Measurements from ENCODE around the gene OR4B1.
"Not testable (repeated sequence)": the region's sequence is repeated elsewhere in the genome, so short reads cannot be mapped to it uniquely, and the experiment has no call there.

The OR4B1 gene, protein sequence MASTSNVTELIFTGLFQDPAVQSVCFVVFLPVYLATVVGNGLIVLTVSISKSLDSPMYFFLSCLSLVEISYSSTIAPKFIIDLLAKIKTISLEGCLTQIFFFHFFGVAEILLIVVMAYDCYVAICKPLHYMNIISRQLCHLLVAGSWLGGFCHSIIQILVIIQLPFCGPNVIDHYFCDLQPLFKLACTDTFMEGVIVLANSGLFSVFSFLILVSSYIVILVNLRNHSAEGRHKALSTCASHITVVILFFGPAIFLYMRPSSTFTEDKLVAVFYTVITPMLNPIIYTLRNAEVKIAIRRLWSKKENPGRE

DNA sequence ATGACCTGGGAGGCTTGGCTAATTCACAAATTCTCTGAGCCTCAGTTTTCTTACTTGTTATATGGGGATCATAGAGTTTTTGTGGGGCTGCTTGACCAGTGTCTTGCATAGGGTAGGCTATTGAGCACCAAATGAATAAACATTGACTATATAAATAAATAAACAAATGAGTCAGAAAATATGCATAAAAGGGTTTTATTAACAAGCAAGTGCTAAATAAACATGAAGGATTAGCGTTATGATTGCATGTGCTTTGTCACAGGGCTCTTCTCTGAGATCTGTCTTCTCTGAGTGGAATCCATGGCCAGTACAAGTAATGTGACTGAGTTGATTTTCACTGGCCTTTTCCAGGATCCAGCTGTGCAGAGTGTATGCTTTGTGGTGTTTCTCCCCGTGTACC lies at the start of gene OR4B1:
TSS of gene OR4B1 (plus strand) at position 301 of the 400 bp plus-strand sequence. CDS start at position 301, 0 bp downstream.
- no peak for DNase-seq

DNA sequence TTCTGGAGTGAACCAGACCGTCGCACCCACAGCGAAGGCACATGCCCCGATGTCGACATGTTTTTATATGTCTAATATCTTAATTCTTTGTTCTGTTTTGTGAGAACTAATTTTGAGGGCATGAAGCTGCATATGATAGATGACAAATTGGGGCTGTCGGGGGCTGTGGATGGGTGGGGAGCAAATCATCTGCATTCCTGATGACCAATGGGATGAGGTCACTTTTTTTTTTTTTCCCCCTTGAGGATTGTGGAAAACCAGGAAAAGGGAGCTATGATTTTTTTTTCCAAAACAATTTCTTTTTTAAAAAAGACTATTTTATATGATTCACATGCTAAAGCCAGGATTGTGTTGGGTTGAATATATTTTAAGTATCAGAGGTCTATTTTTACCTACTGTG lies 49.2 kb upstream of the OR4B1 start:
- DNase-seq = no peak

DNA sequence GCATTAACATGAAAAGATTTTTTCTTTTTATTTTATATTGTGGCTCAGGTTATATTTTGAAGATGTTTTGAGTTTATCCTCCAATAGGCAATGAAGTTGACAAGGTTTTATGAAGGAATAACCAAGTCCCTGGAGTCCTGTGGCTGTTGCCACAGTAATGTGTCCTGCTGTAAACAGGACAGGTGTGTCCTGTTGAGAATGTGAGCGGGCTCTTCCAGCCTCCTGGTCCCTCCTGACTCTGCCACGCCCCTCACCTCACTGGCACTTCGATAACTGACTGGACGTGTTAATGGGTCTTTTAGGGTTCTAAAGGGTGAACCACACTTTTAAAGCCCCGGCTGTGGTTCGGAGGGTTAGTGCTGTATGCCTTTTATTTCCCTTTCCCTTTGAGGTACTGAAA lies 47.8 kb upstream of the OR4B1 start:
- DNase-seq = no peak

DNA sequence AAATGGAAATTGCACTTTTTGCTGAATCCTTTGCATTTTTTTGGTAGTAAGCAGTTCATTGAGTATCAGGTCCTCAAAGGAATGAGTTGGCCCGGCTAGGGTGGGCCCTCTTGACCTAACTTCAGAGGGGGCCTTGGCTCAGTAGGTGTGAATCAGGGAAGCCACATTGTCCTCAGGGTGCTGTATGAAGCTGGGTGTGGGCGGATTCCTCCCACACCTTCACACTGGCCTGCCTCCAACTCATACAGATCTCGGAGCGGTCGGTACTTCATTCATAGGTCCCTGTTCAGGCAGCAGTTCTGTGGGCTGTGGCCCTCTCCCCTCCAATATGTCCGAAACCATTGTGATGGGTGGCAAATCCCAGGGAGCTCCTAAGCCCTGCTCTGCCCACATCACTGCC lies 47.4 kb upstream of the OR4B1 start:
- DNase-seq = no peak

GRCh38 chr11:48169717-48170116 lies 46.9 kb upstream of the OR4B1 start:
- no peak for DNase-seq

- DNase-seq = no peak
Observed at GRCh38 chr11:48170241-48171233, 46.1 kb upstream of the OR4B1 start.

- peak; percentile 60 for DNase-seq
Observed at GRCh38 chr11:48172818-48173609, 43.6 kb upstream of the OR4B1 start.

- DNase-seq = no peak
Observed at GRCh38 chr11:48177661-48178060, 38.9 kb upstream of the OR4B1 start.

DNA sequence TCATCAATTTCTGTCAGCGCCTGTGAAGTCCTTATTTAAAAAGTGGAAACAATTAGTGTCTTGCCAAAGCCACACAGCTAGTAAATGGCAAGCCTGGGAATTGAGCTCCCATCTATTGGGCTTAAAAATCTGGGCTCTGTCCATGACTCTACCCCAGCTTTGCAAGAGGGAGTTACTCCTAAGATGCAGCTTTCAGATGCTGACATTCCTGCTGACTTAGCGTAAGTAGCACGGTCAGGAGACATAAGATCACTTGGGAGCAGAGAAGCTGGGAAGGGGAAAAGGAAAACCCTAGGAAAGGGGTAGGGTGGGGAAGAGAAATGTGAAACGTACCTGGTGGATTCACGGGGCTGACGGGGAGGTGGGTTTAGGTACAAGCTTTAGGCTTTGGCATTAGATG lies 36.0 kb upstream of the OR4B1 start:
- no peak for DNase-seq

- DNase-seq = no peak
Observed at GRCh38 chr11:48182860-48183526, 33.6 kb upstream of the OR4B1 start.

DNA sequence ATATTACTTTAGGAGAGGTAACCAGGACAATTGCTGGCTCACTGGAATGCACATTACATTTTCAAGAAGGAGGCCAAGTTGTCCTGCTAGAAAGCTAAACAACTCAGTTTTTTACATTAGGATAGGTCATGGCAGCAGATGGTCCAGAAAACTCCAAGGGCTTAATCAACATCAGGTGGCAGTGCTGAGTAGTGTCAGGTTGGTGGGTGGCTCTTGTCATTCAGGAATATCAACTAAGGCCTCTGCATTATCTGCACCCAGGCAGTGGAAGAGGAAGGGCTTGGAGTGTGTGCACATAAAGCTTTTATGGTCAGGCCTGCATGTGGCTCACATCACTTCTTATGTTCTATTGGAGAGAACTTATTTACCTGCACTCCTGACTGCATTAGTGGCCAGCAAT lies 32.2 kb upstream of the OR4B1 start:
- DNase-seq = no peak

GRCh38 chr11:48190906-48191654 lies 25.5 kb upstream of the OR4B1 start:
- peak; percentile 6 for DNase-seq

GRCh38 chr11:48193876-48194275 lies 22.7 kb upstream of the OR4B1 start:
- DNase-seq = no peak

DNA sequence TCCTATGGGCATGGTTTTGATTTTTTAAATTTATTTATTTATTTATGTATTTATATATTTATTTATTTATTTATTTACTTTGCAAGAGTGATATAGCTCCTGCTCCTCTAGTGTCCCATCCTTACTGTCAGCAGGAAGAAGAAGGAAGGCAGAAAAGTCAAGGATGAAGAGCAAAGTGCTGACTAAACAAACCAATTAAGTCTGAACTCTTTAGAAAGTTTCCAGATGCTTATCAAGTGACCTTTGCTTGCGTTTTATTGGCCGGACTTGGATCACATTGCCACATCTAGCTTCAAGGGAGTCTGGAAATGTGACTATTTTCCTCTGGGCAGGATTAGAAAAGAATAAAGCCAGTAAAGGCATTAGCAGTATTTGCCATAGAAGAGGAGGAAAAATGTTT lies 8.7 kb upstream of the OR4B1 start:
- no peak for DNase-seq

GRCh38 chr11:48210052-48210451 lies 6.6 kb upstream of the OR4B1 start:
- no peak for DNase-seq

DNA sequence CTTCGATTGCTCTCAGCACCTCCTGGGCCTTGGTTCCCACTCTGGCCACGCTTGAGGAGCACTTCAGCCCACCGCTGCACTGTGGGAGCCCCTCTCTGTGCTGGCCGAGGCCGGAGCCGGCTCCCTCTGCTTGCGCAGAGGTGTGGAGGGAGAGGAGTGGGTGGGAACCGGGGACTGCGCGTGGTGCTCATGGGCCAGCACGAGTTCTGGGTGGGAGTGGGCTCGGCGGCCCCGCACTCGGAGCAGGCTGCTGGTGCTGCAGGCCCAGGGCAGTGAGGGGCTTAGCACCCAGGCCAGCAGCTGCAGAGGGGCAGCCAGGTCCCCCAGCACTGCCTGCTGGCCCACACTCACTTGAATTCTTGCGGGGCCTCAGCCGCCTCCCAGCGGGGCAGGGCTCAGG lies 12.2 kb downstream of the OR4B1 start:
- DNase-seq = no peak

DNA sequence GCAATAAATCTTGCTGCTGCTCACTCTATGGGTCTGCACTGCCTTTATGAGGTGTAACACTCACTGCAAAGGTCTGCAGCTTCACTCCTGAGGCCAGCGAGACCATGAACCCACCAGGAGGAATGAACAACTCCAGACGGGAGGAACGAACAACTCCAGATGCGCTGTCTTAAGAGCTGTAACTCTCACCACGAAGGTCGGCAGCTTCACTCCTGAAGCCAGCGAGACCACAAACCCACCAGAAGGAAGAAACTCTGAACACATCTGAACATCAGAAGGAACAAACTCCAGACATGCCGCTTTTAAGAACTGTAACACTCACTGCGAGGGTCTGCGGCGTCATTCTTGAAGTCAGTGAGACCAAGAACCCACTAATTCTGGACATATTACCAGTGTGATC lies 13.4 kb downstream of the OR4B1 start:
- not testable (repeated sequence) for DNase-seq

DNA sequence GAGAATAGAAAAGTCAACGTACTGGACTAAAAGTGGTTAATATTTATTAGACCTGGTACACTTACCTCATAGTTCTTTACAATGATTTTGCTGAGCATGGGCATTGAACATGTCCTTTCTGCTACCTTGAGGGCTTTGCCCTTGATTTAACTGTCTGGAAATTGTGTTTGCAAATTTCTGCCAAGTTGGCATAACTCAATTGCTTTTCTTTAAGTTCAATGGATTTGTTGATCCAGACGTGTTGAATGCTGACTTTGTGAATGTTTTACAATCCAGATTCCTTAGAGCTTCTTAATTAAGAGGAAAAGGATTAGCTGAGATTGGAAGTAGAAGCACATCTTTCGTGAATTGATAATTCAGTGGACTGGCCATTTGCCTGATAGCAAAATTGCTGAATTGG lies 21.1 kb downstream of the OR4B1 start:
- no peak for DNase-seq

GRCh38 chr11:48242501-48242900 lies 25.9 kb downstream of the OR4B1 start:
- no peak for DNase-seq

DNA sequence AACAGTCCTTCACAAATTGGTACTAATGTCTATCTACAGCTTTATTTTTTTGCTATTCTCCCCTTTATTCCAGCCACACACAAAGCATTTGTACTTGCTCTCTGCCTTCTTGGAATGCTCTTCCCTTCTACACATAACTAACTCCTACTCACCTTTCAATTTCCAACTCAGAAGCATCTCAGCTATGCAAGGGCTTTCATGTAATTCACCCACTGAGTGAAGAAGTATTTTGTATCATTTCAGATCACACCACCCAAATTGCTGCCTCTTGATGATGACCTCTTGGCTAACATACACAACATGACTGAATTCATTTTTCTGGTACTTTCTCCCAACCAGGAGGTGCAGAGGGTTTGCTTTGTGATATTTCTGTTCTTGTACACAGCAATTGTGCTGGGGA lies 28.2 kb downstream of the OR4B1 start, which contains the start of gene OR4X2:
TSS of gene OR4X2 (plus strand) at position 301 of the 400 bp plus-strand sequence. CDS start at position 301, 0 bp downstream.
- DNase-seq = no peak

GRCh38 chr11:48248902-48249301 lies 32.3 kb downstream of the OR4B1 start:
- no peak for DNase-seq

- DNase-seq = no peak
Observed at GRCh38 chr11:48261600-48261999, 45.0 kb downstream of the OR4B1 start.
